Ascending aorta (tissue), 2 donors: ENCODE results near the gene SEPSECS. TPM values are rescaled to one million over a fixed set of nuclear protein-coding genes. Genes with fewer than 3 reads are reported as not detected.
A peak's percentile ranks its signal among the peaks of the same experiment; 100 is the strongest.

ENCODE experiments used
- DNase-seq, 2 donors: peaks; one replicate each; pipeline ENCODE4 v3.0.0-alpha.2; 2019; ENCODE audit warnings: low spot score in 2 of 2
- H3K27ac ChIP-seq, 2 donors: fragments of 200-600 bp; sonication (generic); one replicate each; pipeline ENCODE4 v1.5.1; 2016 to 2017; ENCODE audit warnings: mild to moderate bottlenecking in 1 of 2
- H3K27me3 ChIP-seq: fragments of 200-600 bp; sonication (generic); one replicate; pipeline ENCODE4 v1.5.1; 2017
- H3K36me3 ChIP-seq, 2 donors: fragments of 200-600 bp; sonication (generic); one replicate each; pipeline ENCODE4 v1.5.1; 2016
- H3K4me1 ChIP-seq, 2 donors: fragments of 200-600 bp; sonication (generic); one replicate each; pipeline ENCODE4 v1.5.1; 2016 to 2017; ENCODE audit warnings: mild to moderate bottlenecking in 1 of 2
- H3K4me3 ChIP-seq, 2 donors: fragments of 200-600 bp; sonication (generic); one replicate each; pipeline ENCODE4 v1.5.1; 2016 to 2017; ENCODE audit warnings: mild to moderate bottlenecking in 1 of 2
- H3K9me3 ChIP-seq, 2 donors: fragments of 200-600 bp; sonication (generic); one replicate each; pipeline ENCODE4 v1.5.1; 2016
- CTCF ChIP-seq, 3 experiments: fragments of 200-600 bp in 2 of 3; fragments of 450-650 bp in 1 of 3; sonication (generic) in 2 of 3; IDR thresholded peaks; one replicate each; pipeline ENCODE4 v1.5.1; 2016 to 2019; ENCODE audit warnings: antibody characterized with exemption in 3 of 3, mild to moderate bottlenecking in 1 of 3, moderate library complexity in 1 of 3
- intact Hi-C: fragments of 100-400 bp; cut with DNase I; formaldehyde crosslinking; loops from one replicate; pipeline ENCODE4 v1.15.1; 2023
- total RNA-seq: library from RNA; depleted of rRNA; stranded (reverse); fragments of >200 nt; gene quantifications from one replicate; pipeline ENCODE4 v1.1.0, GENCODE V29; 2016

SEPSECS gene
- total RNA-seq, 1 donor from 2014 or later: 5.2 TPM

GRCh38 chr4:25163196-25163595 is 2.9 kb upstream of the SEPSECS start:
- H3K4me3 ChIP-seq: no peak overlapping the region
- H3K27me3 ChIP-seq: no peaks in the 10 kb centered on the region
- no peaks in the 10 kb centered on the region for H3K36me3 ChIP-seq
- intact Hi-C loops: loop anchor here (5.0 kb wide), 3 partner anchors 214 to 691 kb away; partner anchors contain the start of genes ANAPC4 and DHX15
- H3K4me1 ChIP-seq: peaks cover 3 to 15% of the 10 kb centered on the region in 2 donors
- no peaks in the 10 kb centered on the region for H3K9me3 ChIP-seq
- no peak for TF ChIP-seq CTCF (IDR thresholded peaks at IDR 0.05)
- no peak overlapping the region for H3K27ac ChIP-seq
- no peak for DNase-seq

DNA sequence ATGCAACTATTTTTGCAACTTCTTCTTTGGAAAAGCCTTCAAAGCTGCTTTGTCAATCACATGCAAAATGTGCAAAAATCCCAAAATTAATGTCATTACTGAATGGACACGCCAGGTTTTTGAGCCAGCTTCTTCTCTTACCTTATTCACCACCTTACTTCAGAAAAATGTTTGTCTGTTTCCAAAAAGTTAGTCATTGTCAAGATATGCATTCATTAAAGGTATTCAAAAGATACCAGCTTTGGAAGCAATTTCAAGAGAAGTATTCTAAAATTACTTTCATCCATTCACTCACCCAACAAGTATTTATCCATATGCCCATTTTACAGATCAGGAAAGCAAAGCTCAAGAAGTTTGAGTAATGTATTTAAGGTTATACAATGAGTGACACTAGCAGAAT is 2.3 kb upstream of the SEPSECS start:
- Histone ChIP-seq H3K27me3 (no peaks in the 10 kb centered on the region), H3K4me3 (no peak overlapping the region), H3K27ac (no peak overlapping the region), H3K4me1 (peaks cover 3 to 15% of the 10 kb centered on the region in 2 donors), H3K9me3 (no peaks in the 10 kb centered on the region), H3K36me3 (no peaks in the 10 kb centered on the region)
- intact Hi-C loops: loop anchor here (5.0 kb wide), 3 partner anchors 215 to 690 kb away; partner anchors contain the start of genes ANAPC4 and DHX15
- DNase-seq: no peak
- TF ChIP-seq CTCF (IDR thresholded peaks at IDR 0.05): no peak

- Histone ChIP-seq H3K4me3 (peak overlapping the region; percentile 76 to 86), H3K27me3 (no peaks in the 10 kb centered on the region), H3K36me3 (no peaks in the 10 kb centered on the region), H3K4me1 (peaks cover 3 to 15% of the 10 kb centered on the region in 2 donors), H3K9me3 (no peaks in the 10 kb centered on the region), H3K27ac (peak overlapping the region; percentile 95 to 97)
- DNase-seq: no peak
- TF ChIP-seq CTCF (IDR thresholded peaks at IDR 0.05): no peak
- intact Hi-C loops: loop anchor here (2.0 to 5.0 kb wide), 4 partner anchors 151 to 689 kb away; partner anchors contain the start of genes ANAPC4, DHX15 and ZCCHC4
Measured at GRCh38 chr4:25161593-25161950, 1.3 kb upstream of the SEPSECS start.

- peak overlapping the region; percentile 95 to 97 for H3K27ac ChIP-seq
- intact Hi-C loops: loop anchor here (1.0 to 5.0 kb wide), 6 partner anchors 12 to 689 kb away; partner anchors contain the start of genes ANAPC4, DHX15 and ZCCHC4
- no peak for TF ChIP-seq CTCF (IDR thresholded peaks at IDR 0.05)
- H3K36me3 ChIP-seq: no peaks in the 10 kb centered on the region
- DNase-seq: no peak
- peaks cover 3 to 15% of the 10 kb centered on the region in 2 donors for H3K4me1 ChIP-seq
- H3K9me3 ChIP-seq: no peaks in the 10 kb centered on the region
- peak overlapping the region; percentile 76 to 86 for H3K4me3 ChIP-seq
- H3K27me3 ChIP-seq: no peaks in the 10 kb centered on the region
Measured at GRCh38 chr4:25160714-25161592, 704 bp upstream of the SEPSECS start.

DNA sequence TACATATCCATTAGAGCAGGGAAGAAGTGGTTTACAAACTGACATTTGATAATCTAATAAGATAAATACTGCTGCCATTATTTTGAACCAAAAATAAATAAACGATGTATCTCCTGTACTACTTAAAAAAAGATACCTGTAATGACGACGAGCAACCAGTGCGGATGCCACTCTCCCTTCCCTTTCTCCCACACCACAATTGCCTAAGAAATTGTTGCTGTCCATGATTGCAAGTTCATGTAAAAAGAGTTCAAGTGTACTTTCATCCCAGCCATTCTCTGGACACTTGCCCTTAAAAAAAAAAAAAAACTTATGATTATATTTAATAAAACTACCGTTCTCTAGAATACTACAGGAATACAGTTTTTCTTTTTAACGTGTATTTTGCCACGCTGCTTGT is 1.4 kb downstream of the SEPSECS start:
- intact Hi-C loops: loop anchor here (10.0 kb wide), 1 partner anchor 756 kb away; the partner anchor contains the start of gene SMIM20
- Histone ChIP-seq H3K4me1 (peaks cover 3 to 15% of the 10 kb centered on the region in 2 donors), H3K36me3 (no peaks in the 10 kb centered on the region), H3K27me3 (no peaks in the 10 kb centered on the region), H3K9me3 (no peaks in the 10 kb centered on the region), H3K4me3 (no peak overlapping the region), H3K27ac (no peak overlapping the region)
- no peak for DNase-seq
- TF ChIP-seq CTCF (IDR thresholded peaks at IDR 0.05): no peak
